A673 (cell line): ENCODE measurements around the gene HECW1. TPM values are rescaled to one million over a fixed set of nuclear protein-coding genes. Genes with fewer than 3 reads are reported as not detected.

Experiments used
- BruUV-seq: library from RNA; stranded (reverse); fragments of 400-500 nt; replicated peaks from 2 replicates; lab custom pipeline; 2021; lab: Mats Ljungman, UMichigan
- CTCF ChIA-PET: fragments of 300-600 bp; sonication (Branson Sonifier 250); formaldehyde crosslinking; loops from one replicate; lab custom pipeline; 2022; ENCODE audit warnings: antibody characterized with exemption; lab: Charles Lee
- POLR2A ChIA-PET: fragments of 300-600 bp; sonication (Branson Sonifier 250); formaldehyde crosslinking; loops from one replicate; lab custom pipeline; 2022; ENCODE audit warnings: antibody characterized with exemption; ENCODE audit not compliant: low non-redundant PET; lab: Charles Lee
- DNase-seq: peaks from one replicate; pipeline ENCODE4 v3.0.0-alpha.2; 2015; ENCODE audit warnings: low spot score
- H3K27ac ChIP-seq: fragments of 200-600 bp; sonication (generic); 2 replicates; pipeline ENCODE4 v1.5.1; 2016; ENCODE audit warnings: mixed run types, low read depth, mild to moderate bottlenecking, mixed read lengths, antibody characterized with exemption, low read length; ENCODE audit not compliant: poor library complexity, severe bottlenecking
- H3K27me3 ChIP-seq: fragments of 200-600 bp; sonication (generic); replicated peaks from 2 replicates; pipeline ENCODE4 v1.6.1; 2017; ENCODE audit warnings: mixed run types, low read depth, mild to moderate bottlenecking, mixed read lengths, antibody characterized with exemption, low read length; ENCODE audit not compliant: insufficient read depth, poor library complexity
- H3K36me3 ChIP-seq: fragments of 200-600 bp; sonication (generic); 2 replicates; pipeline ENCODE4 v1.6.1; 2016; ENCODE audit warnings: mixed run types, mild to moderate bottlenecking, mixed read lengths, antibody characterized with exemption, low read length; ENCODE audit not compliant: insufficient read depth, poor library complexity, severe bottlenecking
- H3K4me1 ChIP-seq: fragments of 200-600 bp; sonication (generic); 2 replicates; pipeline ENCODE4 v1.6.1; 2017; ENCODE audit warnings: mixed run types, mild to moderate bottlenecking, mixed read lengths, antibody characterized with exemption, low read length; ENCODE audit not compliant: insufficient read depth, poor library complexity, severe bottlenecking
- H3K4me3 ChIP-seq: fragments of 200-600 bp; sonication (generic); 2 replicates; pipeline ENCODE4 v1.5.1; 2016; ENCODE audit warnings: low read depth, mixed run types, mild to moderate bottlenecking, mixed read lengths, low read length; ENCODE audit not compliant: poor library complexity, severe bottlenecking
- H3K9me3 ChIP-seq: fragments of 200-600 bp; sonication (generic); 2 replicates; pipeline ENCODE4 v1.6.1; 2016; ENCODE audit warnings: mixed run types, low read depth, mild to moderate bottlenecking, mixed read lengths, antibody characterized with exemption, low read length; ENCODE audit not compliant: poor library complexity, severe bottlenecking
- EZH2 ChIP-seq: fragments of 200-600 bp; sonication (generic); IDR thresholded peaks from 2 replicates; pipeline ENCODE4 v1.6.1; 2017; ENCODE audit warnings: borderline replicate concordance, low read depth, mild to moderate bottlenecking, mixed read lengths, antibody characterized with exemption, low read length; ENCODE audit not compliant: poor library complexity, severe bottlenecking
- intact Hi-C: fragments of 100-400 bp; cut with micrococcal nuclease; formaldehyde crosslinking; loops from one replicate; pipeline ENCODE4 v1.10.0; 2022; ENCODE audit not compliant: unreplicated experiment
- total RNA-seq: library from RNA; stranded (reverse); gene quantifications from 2 replicates; pipeline ENCODE4 v1.2.3, GENCODE V29; 2021
- TF ChIP-seq, protein P1 (sequence below): fragments of 300-800, 200-600 bp; sonication (generic); conservative IDR thresholded peaks from 2 replicates; pipeline ENCODE4 v1.5.1; 2017; ENCODE audit warnings: low read depth, mild to moderate bottlenecking, antibody characterized with exemption, low read length, moderate library complexity, mixed read lengths

Gene HECW1
- total RNA-seq, 1 experiment from 2014 or later, result 0.39 TPM

DNA sequence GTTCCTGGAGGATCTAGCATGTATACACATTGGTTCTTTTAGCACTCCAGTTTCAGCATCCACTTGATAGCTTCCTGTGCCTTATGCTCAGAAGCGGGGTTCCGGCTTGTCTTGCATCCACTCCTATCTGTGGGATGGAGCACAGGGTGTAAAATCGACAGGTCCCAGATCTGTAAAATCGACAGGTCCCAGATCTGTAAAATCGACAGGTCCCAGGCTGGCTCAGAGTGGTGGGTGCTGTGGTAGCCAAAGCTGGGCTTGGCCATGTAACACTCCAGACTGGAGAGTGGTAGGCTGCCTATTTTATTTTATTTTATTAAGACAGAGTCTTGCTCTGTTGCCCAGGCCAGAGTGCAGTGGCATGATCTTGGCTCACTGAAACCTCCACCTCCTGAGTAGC lies 30.3 kb downstream of the HECW1 start:
- POLR2A ChIA-PET, result no interaction called here
- Histone ChIP-seq H3K4me3 (no peak overlapping the region), H3K36me3 (no peaks in the 10 kb centered on the region), H3K4me1 (peaks cover 34% of the 10 kb centered on the region), H3K27me3 (no peaks in the 10 kb centered on the region), H3K9me3 (no peaks in the 10 kb centered on the region), H3K27ac (no peak overlapping the region)
- no TSS peak for BruUV-seq
- intact Hi-C loops, result no loop called here
- CTCF ChIA-PET, result interaction anchor here (0.7 kb wide), 1 partner anchor 79 kb away, joined by 3 read pairs; no protein-coding TSS in a partner anchor
- no peak for DNase-seq
- TF ChIP-seq, protein P1, sequence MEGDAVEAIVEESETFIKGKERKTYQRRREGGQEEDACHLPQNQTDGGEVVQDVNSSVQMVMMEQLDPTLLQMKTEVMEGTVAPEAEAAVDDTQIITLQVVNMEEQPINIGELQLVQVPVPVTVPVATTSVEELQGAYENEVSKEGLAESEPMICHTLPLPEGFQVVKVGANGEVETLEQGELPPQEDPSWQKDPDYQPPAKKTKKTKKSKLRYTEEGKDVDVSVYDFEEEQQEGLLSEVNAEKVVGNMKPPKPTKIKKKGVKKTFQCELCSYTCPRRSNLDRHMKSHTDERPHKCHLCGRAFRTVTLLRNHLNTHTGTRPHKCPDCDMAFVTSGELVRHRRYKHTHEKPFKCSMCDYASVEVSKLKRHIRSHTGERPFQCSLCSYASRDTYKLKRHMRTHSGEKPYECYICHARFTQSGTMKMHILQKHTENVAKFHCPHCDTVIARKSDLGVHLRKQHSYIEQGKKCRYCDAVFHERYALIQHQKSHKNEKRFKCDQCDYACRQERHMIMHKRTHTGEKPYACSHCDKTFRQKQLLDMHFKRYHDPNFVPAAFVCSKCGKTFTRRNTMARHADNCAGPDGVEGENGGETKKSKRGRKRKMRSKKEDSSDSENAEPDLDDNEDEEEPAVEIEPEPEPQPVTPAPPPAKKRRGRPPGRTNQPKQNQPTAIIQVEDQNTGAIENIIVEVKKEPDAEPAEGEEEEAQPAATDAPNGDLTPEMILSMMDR, result no peak
- no peak for TF ChIP-seq EZH2

DNA sequence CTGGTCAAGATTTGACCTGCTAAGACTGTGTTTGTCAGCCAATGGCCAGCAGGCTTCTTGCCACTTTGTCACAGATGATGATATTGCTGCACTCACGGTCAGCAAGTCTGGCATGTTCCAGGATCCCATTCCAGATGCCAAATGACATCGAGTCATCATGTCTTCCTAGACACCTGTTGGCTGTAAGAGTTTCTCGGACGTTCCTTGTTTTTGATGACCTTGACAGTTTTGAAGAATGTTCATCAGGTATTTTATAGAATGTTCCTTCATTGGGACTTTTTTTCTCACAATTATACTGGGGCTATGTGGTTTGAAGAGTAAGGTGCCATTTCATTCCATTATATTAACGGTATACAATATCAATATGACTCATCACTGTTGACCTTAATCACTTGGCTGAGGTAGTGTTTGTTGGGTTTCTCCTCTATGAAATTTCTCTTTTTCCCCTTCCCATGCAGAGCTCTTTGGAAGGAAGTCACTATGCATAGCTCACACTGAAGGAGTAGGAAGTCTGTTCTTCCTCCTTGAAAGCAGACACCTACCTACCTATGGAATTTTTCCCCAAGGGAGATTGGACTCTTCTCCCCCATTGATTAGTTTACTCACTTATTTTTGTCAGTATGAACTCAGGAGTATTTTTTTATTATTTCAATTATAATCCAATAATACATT lies 31.6 kb downstream of the HECW1 start:
- peaks cover 20% of the 10 kb centered on the region for H3K4me1 ChIP-seq
- no TSS peak for BruUV-seq
- POLR2A ChIA-PET, result no interaction called here
- H3K36me3 ChIP-seq, result no peaks in the 10 kb centered on the region
- TF ChIP-seq EZH2, result no peak
- TF ChIP-seq, protein P1, result no peak
- no peaks in the 10 kb centered on the region for H3K27me3 ChIP-seq
- CTCF ChIA-PET, result no interaction called here
- no peak for DNase-seq
- H3K27ac ChIP-seq, result no peak overlapping the region
- no peak overlapping the region for H3K4me3 ChIP-seq
- intact Hi-C loops, result no loop called here
- H3K9me3 ChIP-seq, result no peaks in the 10 kb centered on the region

DNA sequence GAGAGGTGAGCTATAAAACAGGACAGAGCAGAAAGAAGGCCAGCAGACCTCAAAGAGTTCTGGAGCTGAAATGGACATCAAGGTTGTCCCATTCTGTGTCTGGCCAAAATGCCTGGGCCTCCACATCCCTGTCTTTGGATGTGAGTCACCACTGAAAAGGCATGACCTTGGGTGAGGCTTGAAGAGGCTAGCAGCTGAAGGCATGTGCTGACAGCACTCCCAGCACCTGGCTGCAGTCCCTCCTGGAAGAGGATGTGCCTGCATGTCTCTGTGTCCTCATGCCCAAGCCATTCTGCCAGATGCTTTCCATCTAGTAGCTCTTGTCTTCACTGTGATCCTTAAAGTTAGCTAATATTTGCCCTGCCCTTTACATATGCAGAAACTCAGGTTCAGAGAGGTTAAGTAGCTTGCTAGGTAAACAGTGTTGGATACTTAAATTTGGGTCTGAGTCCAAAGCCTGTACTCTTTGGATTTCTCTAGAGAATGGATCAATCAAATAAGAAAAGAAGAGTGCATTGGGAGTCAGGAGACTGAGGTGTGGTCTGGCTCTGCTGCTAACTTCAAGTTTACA lies 35.8 kb downstream of the HECW1 start:
- intact Hi-C loops, result no loop called here
- no TSS peak for BruUV-seq
- Histone ChIP-seq H3K4me3 (no peak overlapping the region), H3K36me3 (no peaks in the 10 kb centered on the region), H3K27me3 (no peaks in the 10 kb centered on the region), H3K4me1 (peaks cover 11% of the 10 kb centered on the region), H3K9me3 (no peaks in the 10 kb centered on the region), H3K27ac (no peak overlapping the region)
- TF ChIP-seq, protein P1, result no peak
- TF ChIP-seq EZH2, result no peak
- ChIA-PET POLR2A (no interaction called here), CTCF (no interaction called here)
- no peak for DNase-seq
